Stimulated activated naive B cell treated with anti-CD40 and anti-IgM and Interleukin-4, amounts not matched to agents 10 μg/mL and 1 μg/mL and 100 μg/mL, for 72 hours (primary cell): Measurements from ENCODE around the gene ARHGAP18.
A peak's percentile ranks its signal among the peaks of the same experiment; 100 is the strongest.

Experiments
- ATAC-seq, 2 donors: fragments of 150-1000 bp; cut with Tn5 transposase; replicated peaks; 2 replicates each; pipeline ENCODE4 v1.10.0; 2021; ENCODE audit warnings: moderate library complexity in 1 of 2
- DNase-seq: peaks from one replicate; pipeline ENCODE4 v3.0.0; 2021
- H3K27ac Mint-ChIP-seq: one replicate; pipeline ENCODE4 v1.8.0; 2022; ENCODE audit warnings: mild to moderate bottlenecking, mixed read lengths
- H3K27me3 Mint-ChIP-seq, 2 donors: one replicate each; pipeline ENCODE4 v1.8.0; 2022; ENCODE audit warnings: mixed read lengths in 2 of 2
- H3K36me3 Mint-ChIP-seq, 2 donors: one replicate each; pipeline ENCODE4 v1.8.0; 2022; ENCODE audit warnings: mixed read lengths in 2 of 2, mild to moderate bottlenecking in 1 of 2
- H3K4me1 Mint-ChIP-seq, 2 donors: one replicate each; pipeline ENCODE4 v1.8.0; 2022; ENCODE audit warnings: mixed read lengths in 2 of 2, mild to moderate bottlenecking in 1 of 2
- H3K4me3 Mint-ChIP-seq, 2 donors: one replicate each; pipeline ENCODE4 v1.8.0; 2022; ENCODE audit warnings: mild to moderate bottlenecking in 2 of 2, mixed read lengths in 2 of 2, moderate library complexity in 1 of 2
- H3K9me3 Mint-ChIP-seq, 2 donors: one replicate each; pipeline ENCODE4 v1.8.0; 2022; ENCODE audit warnings: mixed read lengths in 2 of 2, mild to moderate bottlenecking in 1 of 2

ARHGAP18 gene

GRCh38 chr6:129707882-129708495 is 2.0 kb downstream of the ARHGAP18 start:
- Mint-ChIP-seq H3K9me3 (no peaks in the 10 kb centered on the region), H3K36me3 (peaks cover 3% of the 10 kb centered on the region in 2 donors), H3K4me1 (peaks cover 26 to 47% of the 10 kb centered on the region in 2 donors), H3K27ac (no peak overlapping the region), H3K27me3 (no peaks in the 10 kb centered on the region), H3K4me3 (peak overlapping the region in 1 of 2 donors; percentile 1)
- ATAC-seq: no peak
- DNase-seq: no peak

GRCh38 chr6:129707028-129707427 is 2.9 kb downstream of the ARHGAP18 start:
- H3K27me3 Mint-ChIP-seq: no peaks in the 10 kb centered on the region
- no peak overlapping the region for H3K27ac Mint-ChIP-seq
- no peak overlapping the region for H3K4me3 Mint-ChIP-seq
- no peaks in the 10 kb centered on the region for H3K9me3 Mint-ChIP-seq
- peaks cover 10% of the 10 kb centered on the region in 2 donors for H3K36me3 Mint-ChIP-seq
- H3K4me1 Mint-ChIP-seq: peaks cover 26 to 57% of the 10 kb centered on the region in 2 donors
- no peak for DNase-seq
- ATAC-seq: no peak

- DNase-seq (no peak), ATAC-seq (no peak)
- H3K4me3 Mint-ChIP-seq: no peak overlapping the region
- no peaks in the 10 kb centered on the region for H3K27me3 Mint-ChIP-seq
- H3K4me1 Mint-ChIP-seq: peaks cover 21 to 60% of the 10 kb centered on the region in 2 donors
- peaks cover 10 to 11% of the 10 kb centered on the region in 2 donors for H3K36me3 Mint-ChIP-seq
- H3K9me3 Mint-ChIP-seq: no peaks in the 10 kb centered on the region
- no peak overlapping the region for H3K27ac Mint-ChIP-seq
Observed at GRCh38 chr6:129705212-129705611, 4.8 kb downstream of the ARHGAP18 start.

- Mint-ChIP-seq H3K27ac (no peak overlapping the region), H3K4me1 (peaks cover 18 to 55% of the 10 kb centered on the region in 2 donors), H3K4me3 (no peak overlapping the region), H3K27me3 (no peaks in the 10 kb centered on the region), H3K9me3 (no peaks in the 10 kb centered on the region), H3K36me3 (peaks cover 10 to 11% of the 10 kb centered on the region in 2 donors)
- ATAC-seq (no peak), DNase-seq (no peak)
Observed at GRCh38 chr6:129704708-129705107, 5.3 kb downstream of the ARHGAP18 start.

GRCh38 chr6:129701721-129702455 is 8.1 kb downstream of the ARHGAP18 start:
- ATAC-seq: no peak
- Mint-ChIP-seq H3K36me3 (peaks cover 8 to 10% of the 10 kb centered on the region in 2 donors), H3K9me3 (no peaks in the 10 kb centered on the region), H3K4me1 (peaks cover 6 to 32% of the 10 kb centered on the region in 2 donors), H3K27ac (no peak overlapping the region), H3K27me3 (no peaks in the 10 kb centered on the region), H3K4me3 (no peak overlapping the region)
- no peak for DNase-seq

GRCh38 chr6:129700666-129701065 is 9.3 kb downstream of the ARHGAP18 start:
- Mint-ChIP-seq H3K27me3 (no peaks in the 10 kb centered on the region), H3K36me3 (peaks cover 8 to 10% of the 10 kb centered on the region in 2 donors), H3K9me3 (no peaks in the 10 kb centered on the region), H3K27ac (no peak overlapping the region), H3K4me3 (no peak overlapping the region), H3K4me1 (peaks cover 6 to 41% of the 10 kb centered on the region in 2 donors)
- DNase-seq (no peak), ATAC-seq (no peak)

GRCh38 chr6:129699659-129700058 is 10.3 kb downstream of the ARHGAP18 start:
- DNase-seq (no peak), ATAC-seq (no peak)
- no peaks in the 10 kb centered on the region for H3K9me3 Mint-ChIP-seq
- no peak overlapping the region for H3K4me3 Mint-ChIP-seq
- H3K36me3 Mint-ChIP-seq: peaks cover 7 to 8% of the 10 kb centered on the region in 2 donors
- peaks cover 4 to 38% of the 10 kb centered on the region in 2 donors for H3K4me1 Mint-ChIP-seq
- no peak overlapping the region for H3K27ac Mint-ChIP-seq
- H3K27me3 Mint-ChIP-seq: no peaks in the 10 kb centered on the region

- H3K4me1 Mint-ChIP-seq: peaks cover 2 to 31% of the 10 kb centered on the region in 2 donors
- no peaks in the 10 kb centered on the region for H3K9me3 Mint-ChIP-seq
- no peak overlapping the region for H3K4me3 Mint-ChIP-seq
- H3K36me3 Mint-ChIP-seq: peaks cover 7 to 8% of the 10 kb centered on the region in 2 donors
- no peak for DNase-seq
- no peak overlapping the region for H3K27ac Mint-ChIP-seq
- ATAC-seq: no peak
- H3K27me3 Mint-ChIP-seq: no peaks in the 10 kb centered on the region
Observed at GRCh38 chr6:129698430-129698829, 11.5 kb downstream of the ARHGAP18 start.

- Mint-ChIP-seq H3K36me3 (peaks cover 7% of the 10 kb centered on the region in 2 donors), H3K27me3 (no peaks in the 10 kb centered on the region), H3K4me1 (peaks cover 3 to 28% of the 10 kb centered on the region in 2 donors), H3K4me3 (no peak overlapping the region), H3K27ac (no peak overlapping the region), H3K9me3 (no peaks in the 10 kb centered on the region)
- DNase-seq: no peak
- ATAC-seq: no peak
Observed at GRCh38 chr6:129697788-129698187, 12.2 kb downstream of the ARHGAP18 start.

GRCh38 chr6:129696843-129697242 is 13.1 kb downstream of the ARHGAP18 start:
- Mint-ChIP-seq H3K27ac (no peak overlapping the region), H3K4me3 (no peak overlapping the region), H3K4me1 (peaks cover 3 to 24% of the 10 kb centered on the region in 2 donors), H3K27me3 (no peaks in the 10 kb centered on the region), H3K9me3 (no peaks in the 10 kb centered on the region), H3K36me3 (no peaks in the 10 kb centered on the region)
- ATAC-seq: no peak
- no peak for DNase-seq

GRCh38 chr6:129696028-129696418 is 14.0 kb downstream of the ARHGAP18 start:
- Mint-ChIP-seq H3K27ac (no peak overlapping the region), H3K4me3 (no peak overlapping the region), H3K9me3 (no peaks in the 10 kb centered on the region), H3K36me3 (no peaks in the 10 kb centered on the region), H3K27me3 (no peaks in the 10 kb centered on the region), H3K4me1 (peaks cover 3 to 21% of the 10 kb centered on the region in 2 donors)
- DNase-seq (no peak), ATAC-seq (no peak)

- H3K4me3 Mint-ChIP-seq: no peak overlapping the region
- ATAC-seq (no peak), DNase-seq (no peak)
- peaks cover 3 to 21% of the 10 kb centered on the region in 2 donors for H3K4me1 Mint-ChIP-seq
- no peaks in the 10 kb centered on the region for H3K9me3 Mint-ChIP-seq
- H3K27me3 Mint-ChIP-seq: no peaks in the 10 kb centered on the region
- H3K36me3 Mint-ChIP-seq: no peaks in the 10 kb centered on the region
- H3K27ac Mint-ChIP-seq: no peak overlapping the region
Observed at GRCh38 chr6:129695373-129696027, 14.5 kb downstream of the ARHGAP18 start.

GRCh38 chr6:129694036-129694435 is 15.9 kb downstream of the ARHGAP18 start:
- Mint-ChIP-seq H3K27me3 (no peaks in the 10 kb centered on the region), H3K9me3 (no peaks in the 10 kb centered on the region), H3K4me3 (no peak overlapping the region), H3K27ac (no peak overlapping the region), H3K4me1 (peaks cover 3 to 28% of the 10 kb centered on the region in 2 donors), H3K36me3 (no peaks in the 10 kb centered on the region)
- ATAC-seq (no peak), DNase-seq (no peak)

- H3K9me3 Mint-ChIP-seq: no peaks in the 10 kb centered on the region
- peaks cover 0 to 2% of the 10 kb centered on the region in 2 donors for H3K36me3 Mint-ChIP-seq
- H3K4me3 Mint-ChIP-seq: no peak overlapping the region
- no peak for DNase-seq
- no peaks in the 10 kb centered on the region for H3K27me3 Mint-ChIP-seq
- ATAC-seq: no peak
- no peak overlapping the region for H3K27ac Mint-ChIP-seq
- peaks cover 9 to 40% of the 10 kb centered on the region in 2 donors for H3K4me1 Mint-ChIP-seq
Observed at GRCh38 chr6:129692467-129692866, 17.5 kb downstream of the ARHGAP18 start.
